Astrocyte (in vitro differentiated cells and primary cell): Measurements from ENCODE around the gene ADCY3. TPM values are rescaled to one million over a fixed set of nuclear protein-coding genes. Genes with fewer than 3 reads are reported as not detected.

ENCODE experiments used
- DNase-seq: peaks from one replicate; pipeline ENCODE4 v3.0.0-alpha.2; 2010; ENCODE audit warnings: low read depth
- FAIRE-seq: peaks from 2 replicates; lab custom pipeline; 2011; peaks lifted over from hg19 to GRCh38; lab: Jason Lieb, UNC
- H2AFZ ChIP-seq: 2 replicates; pipeline ENCODE4 v1.6.0; 2012; ENCODE audit warnings: low read depth, low read length, inconsistent platforms
- H3K27ac ChIP-seq: 2 replicates; pipeline ENCODE4 v1.5.1; 2011; ENCODE audit warnings: low read depth, low read length, inconsistent platforms
- H3K27me3 ChIP-seq: 2 replicates; pipeline ENCODE4 v1.6.0; 2011; ENCODE audit warnings: low read length, inconsistent platforms; ENCODE audit not compliant: insufficient read depth
- H3K36me3 ChIP-seq: 2 replicates; pipeline ENCODE4 v1.5.1; 2011; ENCODE audit warnings: low read length, inconsistent platforms; ENCODE audit not compliant: insufficient read depth
- H3K4me1 ChIP-seq: 2 replicates; pipeline ENCODE4 v1.5.1; 2011; ENCODE audit warnings: low read length, inconsistent platforms; ENCODE audit not compliant: insufficient read depth
- H3K4me2 ChIP-seq: 2 replicates; pipeline ENCODE4 v1.6.0; 2012; ENCODE audit warnings: low read length, inconsistent platforms
- H3K4me3 ChIP-seq: 2 replicates; pipeline ENCODE4 v1.5.1; 2011; ENCODE audit warnings: low read depth, mild to moderate bottlenecking, low read length, inconsistent platforms; ENCODE audit not compliant: insufficient read depth
- H3K79me2 ChIP-seq: 2 replicates; pipeline ENCODE4 v1.6.0; 2012; ENCODE audit warnings: mild to moderate bottlenecking, low read length, inconsistent platforms; ENCODE audit not compliant: insufficient read depth
- H3K9ac ChIP-seq: 2 replicates; pipeline ENCODE4 v1.6.0; 2012; ENCODE audit warnings: mild to moderate bottlenecking, low read length, inconsistent platforms
- H3K9me3 ChIP-seq: 2 replicates; pipeline ENCODE4 v1.5.1; 2012; ENCODE audit warnings: low read depth, mild to moderate bottlenecking, low read length, inconsistent platforms; ENCODE audit not compliant: insufficient read depth
- H4K20me1 ChIP-seq: 2 replicates; pipeline ENCODE4 v1.6.0; 2012; ENCODE audit warnings: low read length, inconsistent platforms; ENCODE audit not compliant: insufficient read depth
- H3K27ac Mint-ChIP-seq: one replicate; pipeline ENCODE4 v1.8.0; 2021; ENCODE audit warnings: mild to moderate bottlenecking, mixed read lengths; ENCODE audit not compliant: unreplicated experiment
- H3K27me3 Mint-ChIP-seq: one replicate; pipeline ENCODE4 v1.8.0; 2021; ENCODE audit warnings: low read depth, mixed read lengths; ENCODE audit not compliant: unreplicated experiment
- H3K36me3 Mint-ChIP-seq: one replicate; pipeline ENCODE4 v1.8.0; 2021; ENCODE audit warnings: low read depth, mixed read lengths; ENCODE audit not compliant: unreplicated experiment
- H3K4me1 Mint-ChIP-seq: one replicate; pipeline ENCODE4 v1.8.0; 2021; ENCODE audit warnings: low read depth, mixed read lengths; ENCODE audit not compliant: unreplicated experiment
- H3K4me3 Mint-ChIP-seq: one replicate; pipeline ENCODE4 v1.8.0; 2021; ENCODE audit warnings: mild to moderate bottlenecking, moderate library complexity, mixed read lengths; ENCODE audit not compliant: unreplicated experiment
- H3K9me3 Mint-ChIP-seq: one replicate; pipeline ENCODE4 v1.8.0; 2021; ENCODE audit warnings: mild to moderate bottlenecking, mixed read lengths; ENCODE audit not compliant: unreplicated experiment
- CTCF ChIP-seq: IDR thresholded peaks from 2 replicates; pipeline ENCODE4 v1.5.1; 2011; ENCODE audit warnings: low read depth, mild to moderate bottlenecking, inconsistent platforms, low read length, moderate library complexity; ENCODE audit not compliant: insufficient read depth
- EZH2 ChIP-seq: IDR thresholded peaks from 2 replicates; pipeline ENCODE4 v1.6.1; 2012; ENCODE audit warnings: mild to moderate bottlenecking, low read length, inconsistent platforms; ENCODE audit not compliant: insufficient read depth
- total RNA-seq: library from RNA; stranded (reverse); gene quantifications from 2 replicates; pipeline ENCODE4 v1.2.1, GENCODE V29; 2021

ADCY3 gene
- total RNA-seq, 1 donor from 2014 or later: 12.5 TPM

- H3K4me1 Mint-ChIP-seq: peaks cover 8% of the 10 kb centered on the region
Observed at GRCh38 chr2:24928036-24928435, 8.0 kb upstream of the ADCY3 start.

DNA sequence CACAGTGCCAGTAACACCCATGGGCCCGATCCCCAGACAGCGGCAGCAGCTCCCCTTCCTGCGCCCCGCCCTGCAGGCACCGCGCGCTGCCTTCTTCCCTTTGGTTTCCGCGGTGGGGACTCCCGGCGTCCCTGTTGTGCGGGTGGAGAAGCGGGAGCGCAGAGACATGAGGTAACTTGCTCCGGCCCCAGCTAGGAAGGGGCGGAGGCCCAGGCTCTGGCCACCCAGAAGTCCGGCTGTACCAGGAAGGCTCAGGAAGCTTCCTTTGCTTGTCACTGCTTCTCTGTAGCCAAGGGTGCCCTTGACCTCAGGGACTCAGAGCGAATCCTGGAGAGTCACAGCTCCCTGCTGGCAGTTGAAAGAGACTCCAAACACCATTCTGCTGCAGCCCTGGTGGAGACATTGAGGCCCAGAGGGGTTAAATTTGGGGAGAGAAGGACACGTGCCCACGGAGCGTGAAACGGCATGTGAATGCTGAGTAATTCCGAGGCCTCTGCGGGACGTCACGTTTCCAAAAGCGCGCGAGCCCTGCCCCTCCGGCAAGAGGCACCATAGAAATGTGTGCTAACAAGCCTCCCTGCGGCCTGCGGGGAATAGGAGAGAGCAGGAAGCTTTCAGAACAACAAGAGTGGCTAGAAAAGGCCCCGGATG, 6.7 kb upstream of the ADCY3 start:
- no peaks in the 10 kb centered on the region for H3K79me2 ChIP-seq
- Mint-ChIP-seq H3K9me3 (no peaks in the 10 kb centered on the region), H3K27me3 (peaks cover 12% of the 10 kb centered on the region), H3K27ac (no peak overlapping the region), H3K4me1 (peaks cover 8% of the 10 kb centered on the region), H3K36me3 (no peaks in the 10 kb centered on the region), H3K4me3 (no peak overlapping the region)
- peak overlapping the region; percentile 2 for H3K9ac ChIP-seq
- H3K4me3 ChIP-seq: no peak overlapping the region
- peaks cover 8% of the 10 kb centered on the region for H3K4me1 ChIP-seq
- H3K27me3 ChIP-seq: no peaks in the 10 kb centered on the region
- H3K9me3 ChIP-seq: no peaks in the 10 kb centered on the region
- peak overlapping the region; percentile 66 for H2AFZ ChIP-seq
- H3K27ac ChIP-seq: no peak overlapping the region
- no peaks in the 10 kb centered on the region for H4K20me1 ChIP-seq
- H3K4me2 ChIP-seq: peak overlapping the region; percentile 37
- no peak for FAIRE-seq
- no peaks in the 10 kb centered on the region for H3K36me3 ChIP-seq
- DNase-seq: no peak
- TF ChIP-seq CTCF (no peak), EZH2 (no peak)

More at GRCh38 chr2:24928036-24928435, 8.0 kb upstream of the ADCY3 start:
- H3K27me3 ChIP-seq: no peaks in the 10 kb centered on the region
- no peaks in the 10 kb centered on the region for H3K79me2 ChIP-seq
- no peak for FAIRE-seq
- no peak overlapping the region for H2AFZ ChIP-seq
- H3K27ac Mint-ChIP-seq: no peak overlapping the region
- TF ChIP-seq CTCF (no peak), EZH2 (no peak)
- no peaks in the 10 kb centered on the region for H3K36me3 Mint-ChIP-seq
- H4K20me1 ChIP-seq: no peaks in the 10 kb centered on the region
- H3K4me2 ChIP-seq: no peak overlapping the region
- peaks cover 15% of the 10 kb centered on the region for H3K27me3 Mint-ChIP-seq
- H3K4me3 ChIP-seq: no peak overlapping the region
- no peak overlapping the region for H3K27ac ChIP-seq
- peaks cover 8% of the 10 kb centered on the region for H3K4me1 ChIP-seq
- no peaks in the 10 kb centered on the region for H3K36me3 ChIP-seq
- H3K9me3 Mint-ChIP-seq: no peaks in the 10 kb centered on the region
- H3K9ac ChIP-seq: no peak overlapping the region
- no peak overlapping the region for H3K4me3 Mint-ChIP-seq
- no peaks in the 10 kb centered on the region for H3K9me3 ChIP-seq
- no peak for DNase-seq

- DNase-seq (no peak), FAIRE-seq (no peak)
- Mint-ChIP-seq H3K4me3 (no peak overlapping the region), H3K4me1 (peaks cover 7% of the 10 kb centered on the region), H3K9me3 (no peaks in the 10 kb centered on the region), H3K27ac (no peak overlapping the region), H3K27me3 (peaks cover 12% of the 10 kb centered on the region), H3K36me3 (no peaks in the 10 kb centered on the region)
- H3K9me3 ChIP-seq: no peaks in the 10 kb centered on the region
- H3K4me3 ChIP-seq: no peak overlapping the region
- no peaks in the 10 kb centered on the region for H4K20me1 ChIP-seq
- peak overlapping the region; percentile 37 for H3K4me2 ChIP-seq
- TF ChIP-seq CTCF (no peak), EZH2 (no peak)
- peaks cover 8% of the 10 kb centered on the region for H3K4me1 ChIP-seq
- H3K9ac ChIP-seq: no peak overlapping the region
- no peak overlapping the region for H2AFZ ChIP-seq
- no peaks in the 10 kb centered on the region for H3K79me2 ChIP-seq
- H3K36me3 ChIP-seq: no peaks in the 10 kb centered on the region
- no peaks in the 10 kb centered on the region for H3K27me3 ChIP-seq
- no peak overlapping the region for H3K27ac ChIP-seq
Observed at GRCh38 chr2:24926220-24926601, 6.2 kb upstream of the ADCY3 start.
